ENCODE results near the gene TNS3. TPM values are rescaled to one million over a fixed set of nuclear protein-coding genes. Genes with fewer than 3 reads are reported as not detected.

TNS3 gene
- total RNA-seq, 1 donor from 2014 or later: 92.9 TPM

DNA sequence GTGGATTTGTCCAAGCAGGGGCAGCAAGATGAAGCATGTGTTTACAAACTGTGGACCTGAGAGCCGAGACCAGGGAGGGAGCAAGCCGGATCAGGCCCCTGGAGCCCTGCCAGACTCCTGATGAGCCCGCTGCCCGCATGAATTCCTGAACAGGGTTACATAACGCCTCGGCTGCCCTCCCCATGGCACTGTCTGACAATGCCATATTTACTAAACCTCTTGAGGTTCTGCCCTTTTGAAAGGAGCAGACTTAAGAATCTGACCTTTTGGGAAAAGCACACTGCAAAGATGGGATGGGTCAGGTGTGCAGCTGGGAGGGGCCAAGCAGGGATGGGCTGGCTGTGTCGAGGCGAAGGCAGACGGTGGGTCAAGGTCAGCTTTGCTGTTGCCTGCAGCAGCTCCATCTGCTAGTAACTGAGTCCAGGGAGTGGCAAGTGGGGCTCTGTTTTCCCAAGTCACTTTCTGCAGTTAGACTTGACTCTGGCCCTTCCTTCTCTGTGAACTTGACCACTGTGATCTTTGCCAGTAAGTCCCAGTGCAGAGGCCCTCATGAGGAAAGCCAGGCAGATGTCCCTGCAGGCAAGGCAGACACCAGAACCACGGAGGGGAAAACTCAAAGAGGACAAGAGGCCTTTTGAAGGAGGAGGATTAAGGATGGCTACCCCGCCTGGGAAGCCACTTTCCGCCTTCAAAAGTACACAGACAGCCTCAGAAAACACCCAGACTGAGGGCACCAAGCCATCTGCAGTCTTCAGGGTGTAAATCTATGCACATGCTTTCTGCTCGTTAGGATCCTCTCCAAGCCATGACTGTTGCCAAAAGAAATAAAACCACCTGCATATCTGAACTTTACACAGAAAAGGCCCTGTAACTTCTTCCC is 175.8 kb downstream of the TNS3 start:
- H3K27ac Mint-ChIP-seq (ENCODE audit: unreplicated experiment): no peak overlapping the region
- peak; percentile 69 for DNase-seq (ENCODE audit: low read depth)
- H3K27me3 Mint-ChIP-seq (ENCODE audit: low read depth, unreplicated experiment): no peaks in the 10 kb centered on the region
- Histone ChIP-seq H3K9me3 (ENCODE audit: insufficient read depth, low read depth, low read length) (no peaks in the 10 kb centered on the region), H3K79me2 (ENCODE audit: insufficient read depth, low read length) (no peaks in the 10 kb centered on the region), H3K4me1 (ENCODE audit: insufficient read depth, low read length) (peaks cover 9% of the 10 kb centered on the region), H3K4me3 (ENCODE audit: insufficient read depth, low read depth, low read length) (no peak overlapping the region), H3K9ac (ENCODE audit: low read length) (no peak overlapping the region), H2AFZ (ENCODE audit: low read depth, low read length) (no peak overlapping the region), H3K36me3 (ENCODE audit: insufficient read depth, low read length) (peaks cover 5% of the 10 kb centered on the region), H4K20me1 (ENCODE audit: insufficient read depth, low read length) (peaks cover 71% of the 10 kb centered on the region), H3K27ac (ENCODE audit: low read depth, low read length) (no peak overlapping the region), H3K27me3 (ENCODE audit: insufficient read depth, low read length) (no peaks in the 10 kb centered on the region), H3K4me2 (ENCODE audit: low read length) (peak overlapping the region; percentile 29)
- H3K9me3 Mint-ChIP-seq (ENCODE audit: unreplicated experiment): no peaks in the 10 kb centered on the region
- FAIRE-seq: no peak
- peaks cover 18% of the 10 kb centered on the region for H3K36me3 Mint-ChIP-seq (ENCODE audit: low read depth, unreplicated experiment)
- H3K4me3 Mint-ChIP-seq (ENCODE audit: unreplicated experiment): no peak overlapping the region
- TF ChIP-seq, protein P1, sequence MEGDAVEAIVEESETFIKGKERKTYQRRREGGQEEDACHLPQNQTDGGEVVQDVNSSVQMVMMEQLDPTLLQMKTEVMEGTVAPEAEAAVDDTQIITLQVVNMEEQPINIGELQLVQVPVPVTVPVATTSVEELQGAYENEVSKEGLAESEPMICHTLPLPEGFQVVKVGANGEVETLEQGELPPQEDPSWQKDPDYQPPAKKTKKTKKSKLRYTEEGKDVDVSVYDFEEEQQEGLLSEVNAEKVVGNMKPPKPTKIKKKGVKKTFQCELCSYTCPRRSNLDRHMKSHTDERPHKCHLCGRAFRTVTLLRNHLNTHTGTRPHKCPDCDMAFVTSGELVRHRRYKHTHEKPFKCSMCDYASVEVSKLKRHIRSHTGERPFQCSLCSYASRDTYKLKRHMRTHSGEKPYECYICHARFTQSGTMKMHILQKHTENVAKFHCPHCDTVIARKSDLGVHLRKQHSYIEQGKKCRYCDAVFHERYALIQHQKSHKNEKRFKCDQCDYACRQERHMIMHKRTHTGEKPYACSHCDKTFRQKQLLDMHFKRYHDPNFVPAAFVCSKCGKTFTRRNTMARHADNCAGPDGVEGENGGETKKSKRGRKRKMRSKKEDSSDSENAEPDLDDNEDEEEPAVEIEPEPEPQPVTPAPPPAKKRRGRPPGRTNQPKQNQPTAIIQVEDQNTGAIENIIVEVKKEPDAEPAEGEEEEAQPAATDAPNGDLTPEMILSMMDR (IDR thresholded peaks at IDR 0.05; ENCODE audit: insufficient read depth, low read depth, low read length): no peak
- no peak for TF ChIP-seq EZH2 (IDR thresholded peaks at IDR 0.05; ENCODE audit: insufficient read depth, low read length)
- peaks cover 18% of the 10 kb centered on the region for H3K4me1 Mint-ChIP-seq (ENCODE audit: low read depth, unreplicated experiment)

GRCh38 chr7:47405286-47405904 is 176.5 kb downstream of the TNS3 start:
- peak overlapping the region; percentile 29 for H3K4me2 ChIP-seq (ENCODE audit: low read length)

More at GRCh38 chr7:47405286-47405904, 176.5 kb downstream of the TNS3 start:
- Mint-ChIP-seq H3K36me3 (ENCODE audit: low read depth, unreplicated experiment) (peaks cover 19% of the 10 kb centered on the region), H3K27me3 (ENCODE audit: low read depth, unreplicated experiment) (no peaks in the 10 kb centered on the region), H3K4me3 (ENCODE audit: unreplicated experiment) (no peak overlapping the region), H3K27ac (ENCODE audit: unreplicated experiment) (no peak overlapping the region), H3K4me1 (ENCODE audit: low read depth, unreplicated experiment) (peaks cover 18% of the 10 kb centered on the region), H3K9me3 (ENCODE audit: unreplicated experiment) (no peaks in the 10 kb centered on the region)
- H3K36me3 ChIP-seq (ENCODE audit: insufficient read depth, low read length): peaks cover 5% of the 10 kb centered on the region
- no peak overlapping the region for H3K9ac ChIP-seq (ENCODE audit: low read length)
- no peak overlapping the region for H2AFZ ChIP-seq (ENCODE audit: low read depth, low read length)
- no peaks in the 10 kb centered on the region for H3K27me3 ChIP-seq (ENCODE audit: insufficient read depth, low read length)
- no peak overlapping the region for H3K27ac ChIP-seq (ENCODE audit: low read depth, low read length)
- DNase-seq (ENCODE audit: low read depth) (peak; percentile 32), FAIRE-seq (no peak)
- H3K4me3 ChIP-seq (ENCODE audit: insufficient read depth, low read depth, low read length): no peak overlapping the region
- no peaks in the 10 kb centered on the region for H3K9me3 ChIP-seq (ENCODE audit: insufficient read depth, low read depth, low read length)
- TF ChIP-seq, protein P1 (IDR thresholded peaks at IDR 0.05; ENCODE audit: insufficient read depth, low read depth, low read length): no peak
- TF ChIP-seq EZH2 (IDR thresholded peaks at IDR 0.05; ENCODE audit: insufficient read depth, low read length): no peak
- H3K79me2 ChIP-seq (ENCODE audit: insufficient read depth, low read length): no peaks in the 10 kb centered on the region
- peaks cover 71% of the 10 kb centered on the region for H4K20me1 ChIP-seq (ENCODE audit: insufficient read depth, low read length)
- H3K4me1 ChIP-seq (ENCODE audit: insufficient read depth, low read length): peaks cover 9% of the 10 kb centered on the region
